ENCODE data around the gene EXOC6B.

EXOC6B gene

GRCh38 chr2:72363406-72363805 lies 462.4 kb downstream of the EXOC6B start:
- H2AFZ ChIP-seq = no peak overlapping the region
- H3K36me3 ChIP-seq (ENCODE audit: control insufficient read depth, insufficient read depth, low read length) = no peaks in the 10 kb centered on the region
- H3K27ac ChIP-seq = no peak overlapping the region
- TF ChIP-seq CTCF (IDR thresholded peaks at IDR 0.05) = no peak
- H3K4me1 ChIP-seq = no peaks in the 10 kb centered on the region
- no peak overlapping the region for H3K4me3 ChIP-seq (ENCODE audit: low read depth, low read length)
- H3K9me3 ChIP-seq (ENCODE audit: control insufficient read depth, low read length) = no peaks in the 10 kb centered on the region
- no peaks in the 10 kb centered on the region for H3K79me2 ChIP-seq
- no peak overlapping the region for H3K4me2 ChIP-seq (ENCODE audit: low read length)
- H3K27me3 ChIP-seq (ENCODE audit: control insufficient read depth, insufficient read depth, low read length) = no peaks in the 10 kb centered on the region
- H3K9ac ChIP-seq = no peak overlapping the region

- Histone ChIP-seq H3K4me3 (ENCODE audit: low read depth, low read length) (no peak overlapping the region), H3K9me3 (ENCODE audit: control insufficient read depth, low read length) (no peaks in the 10 kb centered on the region), H3K27me3 (ENCODE audit: control insufficient read depth, insufficient read depth, low read length) (no peaks in the 10 kb centered on the region), H2AFZ (no peak overlapping the region), H3K36me3 (ENCODE audit: control insufficient read depth, insufficient read depth, low read length) (no peaks in the 10 kb centered on the region), H3K9ac (no peak overlapping the region), H3K27ac (no peak overlapping the region), H3K79me2 (no peaks in the 10 kb centered on the region), H3K4me2 (ENCODE audit: low read length) (no peak overlapping the region), H3K4me1 (no peaks in the 10 kb centered on the region)
- no peak for TF ChIP-seq CTCF (IDR thresholded peaks at IDR 0.05)
These were observed 463.1 kb downstream of the EXOC6B start for GRCh38 chr2:72362733-72363132.

GRCh38 chr2:72361521-72361920 lies 464.3 kb downstream of the EXOC6B start:
- no peak for TF ChIP-seq CTCF (IDR thresholded peaks at IDR 0.05)

GRCh38 chr2:72361042-72361441 lies 464.8 kb downstream of the EXOC6B start:
- no peak for TF ChIP-seq CTCF (IDR thresholded peaks at IDR 0.05)
- Histone ChIP-seq H3K27me3 (ENCODE audit: control insufficient read depth, insufficient read depth, low read length) (no peaks in the 10 kb centered on the region), H3K9ac (no peak overlapping the region), H3K4me2 (ENCODE audit: low read length) (no peak overlapping the region), H3K4me3 (ENCODE audit: low read depth, low read length) (no peak overlapping the region), H3K9me3 (ENCODE audit: control insufficient read depth, low read length) (no peaks in the 10 kb centered on the region), H3K36me3 (ENCODE audit: control insufficient read depth, insufficient read depth, low read length) (no peaks in the 10 kb centered on the region), H3K4me1 (no peaks in the 10 kb centered on the region), H3K27ac (no peak overlapping the region), H2AFZ (no peak overlapping the region), H3K79me2 (no peaks in the 10 kb centered on the region)

More at GRCh38 chr2:72361521-72361920, 464.3 kb downstream of the EXOC6B start:
- Histone ChIP-seq H3K79me2 (no peaks in the 10 kb centered on the region), H3K36me3 (ENCODE audit: control insufficient read depth, insufficient read depth, low read length) (no peaks in the 10 kb centered on the region), H3K4me1 (no peaks in the 10 kb centered on the region), H3K27me3 (ENCODE audit: control insufficient read depth, insufficient read depth, low read length) (no peaks in the 10 kb centered on the region), H2AFZ (no peak overlapping the region), H3K4me2 (ENCODE audit: low read length) (no peak overlapping the region), H3K27ac (no peak overlapping the region), H3K4me3 (ENCODE audit: low read depth, low read length) (no peak overlapping the region), H3K9ac (no peak overlapping the region), H3K9me3 (ENCODE audit: control insufficient read depth, low read length) (no peaks in the 10 kb centered on the region)

- H3K27ac ChIP-seq = no peak overlapping the region
- no peaks in the 10 kb centered on the region for H3K9me3 ChIP-seq (ENCODE audit: control insufficient read depth, low read length)
- no peaks in the 10 kb centered on the region for H3K4me1 ChIP-seq
- H3K4me3 ChIP-seq (ENCODE audit: low read depth, low read length) = no peak overlapping the region
- H3K4me2 ChIP-seq (ENCODE audit: low read length) = no peak overlapping the region
- no peak for TF ChIP-seq CTCF (IDR thresholded peaks at IDR 0.05)
- H3K79me2 ChIP-seq = no peaks in the 10 kb centered on the region
- H2AFZ ChIP-seq = no peak overlapping the region
- H3K9ac ChIP-seq = no peak overlapping the region
- H3K36me3 ChIP-seq (ENCODE audit: control insufficient read depth, insufficient read depth, low read length) = no peaks in the 10 kb centered on the region
- no peaks in the 10 kb centered on the region for H3K27me3 ChIP-seq (ENCODE audit: control insufficient read depth, insufficient read depth, low read length)
These were observed 475.0 kb downstream of the EXOC6B start for GRCh38 chr2:72350852-72351251.

Data from parathyroid adenoma (tissue), 2 donors.